ENCODE data around the gene KIF18A. TPM values are rescaled to one million over a fixed set of nuclear protein-coding genes. Genes with fewer than 3 reads are reported as not detected.
"Not testable (repeated sequence)": the region's sequence is repeated elsewhere in the genome, so short reads cannot be mapped to it uniquely, and the experiment has no call there.

KIF18A gene
- total RNA-seq, 2 experiments from 2014 or later: 36.4 to 42.3 TPM

DNA sequence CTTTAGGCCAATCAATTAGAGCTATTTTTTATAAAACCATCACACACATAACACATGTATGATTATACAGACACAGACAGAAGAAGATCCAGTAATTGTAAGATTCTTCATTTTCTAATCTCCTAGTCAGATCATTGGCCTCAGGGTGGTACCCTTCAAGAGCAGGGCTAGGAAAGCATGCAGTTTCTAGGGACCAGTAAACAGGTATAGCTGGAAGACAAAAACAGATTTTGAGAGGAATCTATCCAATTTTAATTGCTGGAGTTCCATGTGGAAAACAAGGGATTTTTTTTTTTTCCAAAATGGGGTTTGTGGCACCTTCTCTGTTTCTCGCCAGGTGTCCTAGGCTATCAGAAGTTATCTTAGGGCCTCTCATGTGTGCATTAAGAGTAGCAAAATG lies 29.9 kb upstream of the KIF18A start:
- no peak overlapping the region for H3K4me3 ChIP-seq (ENCODE audit: low read depth, low read length, poor library complexity, severe bottlenecking)
- no peaks in the 10 kb centered on the region for H3K9me2 ChIP-seq (ENCODE audit: insufficient read depth, low read length)
- H3K4me2 ChIP-seq (ENCODE audit: low read length): no peak overlapping the region
- H3K79me2 ChIP-seq (ENCODE audit: insufficient read depth, low read depth, low read length): no peaks in the 10 kb centered on the region
- ChIA-PET CTCF (ENCODE audit: unreplicated experiment) (no interaction called here), POLR2A (no interaction called here)
- H4K20me1 ChIP-seq (ENCODE audit: insufficient read depth, low read length): no peaks in the 10 kb centered on the region
- H3K27ac ChIP-seq (ENCODE audit: low read depth, low read length, poor library complexity, severe bottlenecking): no peak overlapping the region
- H2AFZ ChIP-seq (ENCODE audit: low read length): no peak overlapping the region
- no TSS peak for BruUV-seq (replicated peaks)
- intact Hi-C loops (cut with micrococcal nuclease; ENCODE audit: unreplicated experiment): no loop called here
- no peaks in the 10 kb centered on the region for H3K4me1 ChIP-seq (ENCODE audit: insufficient read depth, low read length, poor library complexity, severe bottlenecking)
- TF ChIP-seq, protein P1, sequence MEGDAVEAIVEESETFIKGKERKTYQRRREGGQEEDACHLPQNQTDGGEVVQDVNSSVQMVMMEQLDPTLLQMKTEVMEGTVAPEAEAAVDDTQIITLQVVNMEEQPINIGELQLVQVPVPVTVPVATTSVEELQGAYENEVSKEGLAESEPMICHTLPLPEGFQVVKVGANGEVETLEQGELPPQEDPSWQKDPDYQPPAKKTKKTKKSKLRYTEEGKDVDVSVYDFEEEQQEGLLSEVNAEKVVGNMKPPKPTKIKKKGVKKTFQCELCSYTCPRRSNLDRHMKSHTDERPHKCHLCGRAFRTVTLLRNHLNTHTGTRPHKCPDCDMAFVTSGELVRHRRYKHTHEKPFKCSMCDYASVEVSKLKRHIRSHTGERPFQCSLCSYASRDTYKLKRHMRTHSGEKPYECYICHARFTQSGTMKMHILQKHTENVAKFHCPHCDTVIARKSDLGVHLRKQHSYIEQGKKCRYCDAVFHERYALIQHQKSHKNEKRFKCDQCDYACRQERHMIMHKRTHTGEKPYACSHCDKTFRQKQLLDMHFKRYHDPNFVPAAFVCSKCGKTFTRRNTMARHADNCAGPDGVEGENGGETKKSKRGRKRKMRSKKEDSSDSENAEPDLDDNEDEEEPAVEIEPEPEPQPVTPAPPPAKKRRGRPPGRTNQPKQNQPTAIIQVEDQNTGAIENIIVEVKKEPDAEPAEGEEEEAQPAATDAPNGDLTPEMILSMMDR (conservative IDR thresholded peaks at IDR 0.05; ENCODE audit: low read length): no peak
- no peak for TF ChIP-seq EZH2phosphoT487 (IDR thresholded peaks at IDR 0.05; ENCODE audit: borderline replicate concordance, low read depth, low read length)
- no peak for DNase-seq (ENCODE audit: low spot score)
- peaks cover 29% of the 10 kb centered on the region for H3K36me3 ChIP-seq (ENCODE audit: insufficient read depth, low read length)
- peaks cover 50% of the 10 kb centered on the region for H3K9me3 ChIP-seq (ENCODE audit: low read length)

DNA sequence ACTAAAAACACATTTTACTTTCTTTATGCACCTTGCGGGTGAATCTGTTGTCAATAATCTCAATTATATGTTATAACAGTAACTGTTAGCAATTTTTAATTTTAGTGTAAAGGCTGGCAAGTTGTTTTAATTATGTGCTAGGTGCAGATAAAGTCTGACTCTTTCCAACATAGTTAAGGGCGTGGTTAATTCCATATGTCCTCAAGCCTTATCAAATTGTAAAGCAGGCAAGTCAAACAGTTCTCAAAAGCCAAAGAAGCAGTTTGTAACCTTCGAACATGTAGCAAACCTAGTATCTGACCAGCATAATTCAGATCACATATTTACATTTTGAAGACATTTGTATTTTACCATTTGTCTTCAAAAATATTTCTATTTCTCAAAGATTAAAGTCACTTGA lies 29.4 kb upstream of the KIF18A start:
- Histone ChIP-seq H3K27ac (ENCODE audit: low read depth, low read length, poor library complexity, severe bottlenecking) (no peak overlapping the region), H4K20me1 (ENCODE audit: insufficient read depth, low read length) (no peaks in the 10 kb centered on the region), H3K79me2 (ENCODE audit: insufficient read depth, low read depth, low read length) (no peaks in the 10 kb centered on the region), H3K9me3 (ENCODE audit: low read length) (peaks cover 50% of the 10 kb centered on the region), H3K4me3 (ENCODE audit: low read depth, low read length, poor library complexity, severe bottlenecking) (no peak overlapping the region), H3K4me2 (ENCODE audit: low read length) (no peak overlapping the region), H2AFZ (ENCODE audit: low read length) (no peak overlapping the region), H3K9me2 (ENCODE audit: insufficient read depth, low read length) (no peaks in the 10 kb centered on the region), H3K4me1 (ENCODE audit: insufficient read depth, low read length, poor library complexity, severe bottlenecking) (no peaks in the 10 kb centered on the region), H3K36me3 (ENCODE audit: insufficient read depth, low read length) (peaks cover 29% of the 10 kb centered on the region)
- DNase-seq (ENCODE audit: low spot score): no peak
- ChIA-PET POLR2A (no interaction called here), CTCF (ENCODE audit: unreplicated experiment) (no interaction called here)
- TF ChIP-seq, protein P1 (conservative IDR thresholded peaks at IDR 0.05; ENCODE audit: low read length): no peak
- no peak for TF ChIP-seq EZH2phosphoT487 (IDR thresholded peaks at IDR 0.05; ENCODE audit: borderline replicate concordance, low read depth, low read length)
- no TSS peak for BruUV-seq (replicated peaks)
- intact Hi-C loops (cut with micrococcal nuclease; ENCODE audit: unreplicated experiment): no loop called here

DNA sequence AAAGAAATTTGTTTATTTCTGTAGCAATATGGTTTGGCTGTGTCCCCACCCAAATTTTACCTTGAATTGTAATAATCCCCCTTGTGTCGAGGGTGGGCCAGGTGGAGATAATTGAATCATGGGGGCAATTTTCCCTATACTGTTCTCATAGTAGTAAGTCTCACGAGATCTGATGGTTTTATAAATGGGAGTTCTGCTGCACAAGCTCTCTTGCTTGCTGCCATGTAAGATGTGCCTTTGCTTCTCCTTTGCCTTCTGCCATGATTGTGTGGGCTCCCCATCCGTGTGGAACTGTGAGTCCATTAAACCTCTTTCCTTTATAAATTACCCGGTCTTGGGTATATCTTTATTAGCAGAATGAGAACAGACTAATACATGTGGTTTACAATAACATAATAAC lies 28.2 kb upstream of the KIF18A start:
- H4K20me1 ChIP-seq (ENCODE audit: insufficient read depth, low read length); H3K4me2 ChIP-seq (ENCODE audit: low read length); intact Hi-C loops (cut with micrococcal nuclease; ENCODE audit: unreplicated experiment); CTCF ChIA-PET (ENCODE audit: unreplicated experiment); POLR2A ChIA-PET; H2AFZ ChIP-seq (ENCODE audit: low read length); H3K4me3 ChIP-seq (ENCODE audit: low read depth, low read length, poor library complexity, severe bottlenecking); DNase-seq (ENCODE audit: low spot score); H3K79me2 ChIP-seq (ENCODE audit: insufficient read depth, low read depth, low read length); H3K27ac ChIP-seq (ENCODE audit: low read depth, low read length, poor library complexity, severe bottlenecking); H3K9me2 ChIP-seq (ENCODE audit: insufficient read depth, low read length); BruUV-seq (replicated peaks); H3K4me1 ChIP-seq (ENCODE audit: insufficient read depth, low read length, poor library complexity, severe bottlenecking): not testable (repeated sequence)
- peaks cover 30% of the 10 kb centered on the region for H3K36me3 ChIP-seq (ENCODE audit: insufficient read depth, low read length)
- H3K9me3 ChIP-seq (ENCODE audit: low read length): peaks cover 49% of the 10 kb centered on the region
